Ovary (tissue), 9 donors: ENCODE results near the gene WDR93. TPM values are rescaled to one million over a fixed set of nuclear protein-coding genes. Genes with fewer than 3 reads are reported as not detected.
"Not testable (repeated sequence)": the region's sequence is repeated elsewhere in the genome, so short reads cannot be mapped to it uniquely, and the experiment has no call there.

Experiments used
- DNase-seq, 5 donors: peaks; one replicate each; pipeline ENCODE4 v3.0.0-alpha.2; 2019 to 2020
- H3K27ac ChIP-seq, 2 donors: fragments of 200-600 bp; one replicate each; pipeline versions ENCODE4 v1.5.1 to v1.8.0; 2019 to 2022
- H3K27me3 ChIP-seq: fragments of 200-600 bp; one replicate; pipeline ENCODE4 v1.8.0; 2022
- H3K36me3 ChIP-seq: fragments of 200-600 bp; sonication (generic); one replicate; pipeline ENCODE4 v1.5.1; 2019
- H3K4me1 ChIP-seq: one replicate; pipeline ENCODE4 v1.8.1; 2013; ENCODE audit warnings: mild to moderate bottlenecking, moderate library complexity; ENCODE audit not compliant: insufficient read depth
- H3K4me3 ChIP-seq: fragments of 200-600 bp; sonication (generic); one replicate; pipeline ENCODE4 v1.5.1; 2017
- H3K9me3 ChIP-seq, 2 donors: fragments of 200-600 bp in 1 of 2; sonication (generic) in 1 of 2; one replicate each; pipeline versions ENCODE4 v1.5.1 to v1.8.1; 2013 to 2019; ENCODE audit warnings: mild to moderate bottlenecking in 1 of 2, moderate library complexity in 1 of 2
- EP300 ChIP-seq: sonication (generic); formaldehyde crosslinking; IDR thresholded peaks from one replicate; pipeline ENCODE4 v1.6.1; 2017; ENCODE audit warnings: antibody characterized with exemption
- POLR2A ChIP-seq: fragments of 450-650 bp; IDR thresholded peaks from one replicate; pipeline ENCODE4 v1.6.1; 2017; ENCODE audit warnings: antibody characterized with exemption, mild to moderate bottlenecking, moderate library complexity
- whole genome bisulfite sequencing, 3 donors: extraction: QIAGEN DNeasy Blood & Tissue Kit in 1 of 3; methylation state at CpG; one replicate each; pipeline versions ENCODE4 v1.1.5 to v1.1.7; 2013 to 2017; 5-methylcytosine and 5-hydroxymethylcytosine counted together
- intact Hi-C, 4 donors: fragments of 100-400 bp; cut with DNase I; formaldehyde crosslinking; loops; one replicate each; pipeline versions ENCODE4 v1.11.0 to v1.15.1; 2022 to 2023
- polyA plus RNA-seq, 2 donors: library from polyadenylated mRNA; stranded (reverse); fragments of 200-250 nt in 1 of 2; fragments of 350-450 nt in 1 of 2; fragmentation: Illumina TruSeq in 1 of 2; extraction: RNeasy Lipid Tissue Mini Kit (QIAGEN cat#74804) in 1 of 2; gene quantifications; one replicate each; pipeline ENCODE4 v1.2.3, GENCODE V29; 2013 to 2014
- total RNA-seq, 7 donors: library from RNA; depleted of rRNA in 2 of 7; stranded (reverse); fragments of >200 nt in 2 of 7; fragmentation: NEBNext Ultra II Directional in 3 of 7; extraction: Animal tissue kit (Norgen Biotek cat#: 25700) in 3 of 7; gene quantifications; one replicate each; pipeline versions ENCODE4 v1.1.0 to v1.2.4, GENCODE V29; 2016 to 2023
- TF ChIP-seq, protein P1 (sequence below), 3 donors: fragments of 450-650 bp in 2 of 3; fragments of 200-600 bp in 1 of 3; IDR thresholded peaks; one replicate each; pipeline versions ENCODE4 v1.5.1 to v1.8.0; 2016 to 2022; ENCODE audit warnings: antibody characterized with exemption in 3 of 3, mild to moderate bottlenecking in 1 of 3
- donor health status: DM: no; HTN: no; CAD: no; lungs with moderate emphysema.
- donor health status: DM: no; HTN: no; CAD: no.
- donor health status: Bipolar disorder and iron deficiency.
- donor health status: DM: yes; HTN: yes; CAD: no.
- donor health status: DM: no; HTN: no; CAD: no.
- donor health status: DM: yes; HTN: yes; CAD: no.

WDR93 gene
- total and polyA plus RNA-seq, 9 donors, result 0.23 to 3.2 (median 0.46) TPM; not detected in 1

DNA sequence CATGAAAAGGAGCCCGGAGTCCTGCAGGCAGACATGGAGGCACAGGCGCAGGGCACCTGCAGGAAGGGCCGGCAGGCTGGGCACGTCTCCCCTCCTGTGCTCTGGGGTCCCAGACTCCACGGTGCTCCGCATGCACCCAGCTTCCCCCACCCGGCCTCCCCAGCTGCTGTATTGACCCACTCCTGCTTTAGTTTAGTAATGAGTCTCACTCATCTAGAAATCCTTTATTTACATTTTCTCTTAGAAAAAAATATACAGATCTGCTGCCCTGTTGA is 94.0 kb downstream of the WDR93 start:
- Histone ChIP-seq H3K36me3 (no peaks in the 10 kb centered on the region), H3K27me3 (no peaks in the 10 kb centered on the region), H3K9me3 (no peaks in the 10 kb centered on the region), H3K4me1 (peaks cover 2% of the 10 kb centered on the region), H3K4me3 (no peak overlapping the region), H3K27ac (no peak overlapping the region)
- intact Hi-C loops, result no loop called here
- WGBS, 3 donors, result 88 to 90% (median 90%) methylated on average over 7 of the region's 7 CpGs
- TF ChIP-seq, protein P1, sequence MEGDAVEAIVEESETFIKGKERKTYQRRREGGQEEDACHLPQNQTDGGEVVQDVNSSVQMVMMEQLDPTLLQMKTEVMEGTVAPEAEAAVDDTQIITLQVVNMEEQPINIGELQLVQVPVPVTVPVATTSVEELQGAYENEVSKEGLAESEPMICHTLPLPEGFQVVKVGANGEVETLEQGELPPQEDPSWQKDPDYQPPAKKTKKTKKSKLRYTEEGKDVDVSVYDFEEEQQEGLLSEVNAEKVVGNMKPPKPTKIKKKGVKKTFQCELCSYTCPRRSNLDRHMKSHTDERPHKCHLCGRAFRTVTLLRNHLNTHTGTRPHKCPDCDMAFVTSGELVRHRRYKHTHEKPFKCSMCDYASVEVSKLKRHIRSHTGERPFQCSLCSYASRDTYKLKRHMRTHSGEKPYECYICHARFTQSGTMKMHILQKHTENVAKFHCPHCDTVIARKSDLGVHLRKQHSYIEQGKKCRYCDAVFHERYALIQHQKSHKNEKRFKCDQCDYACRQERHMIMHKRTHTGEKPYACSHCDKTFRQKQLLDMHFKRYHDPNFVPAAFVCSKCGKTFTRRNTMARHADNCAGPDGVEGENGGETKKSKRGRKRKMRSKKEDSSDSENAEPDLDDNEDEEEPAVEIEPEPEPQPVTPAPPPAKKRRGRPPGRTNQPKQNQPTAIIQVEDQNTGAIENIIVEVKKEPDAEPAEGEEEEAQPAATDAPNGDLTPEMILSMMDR (IDR thresholded peaks at IDR 0.05), result no peak
- TF ChIP-seq POLR2A (no peak), EP300 (no peak)
- DNase-seq, result no peak

DNA sequence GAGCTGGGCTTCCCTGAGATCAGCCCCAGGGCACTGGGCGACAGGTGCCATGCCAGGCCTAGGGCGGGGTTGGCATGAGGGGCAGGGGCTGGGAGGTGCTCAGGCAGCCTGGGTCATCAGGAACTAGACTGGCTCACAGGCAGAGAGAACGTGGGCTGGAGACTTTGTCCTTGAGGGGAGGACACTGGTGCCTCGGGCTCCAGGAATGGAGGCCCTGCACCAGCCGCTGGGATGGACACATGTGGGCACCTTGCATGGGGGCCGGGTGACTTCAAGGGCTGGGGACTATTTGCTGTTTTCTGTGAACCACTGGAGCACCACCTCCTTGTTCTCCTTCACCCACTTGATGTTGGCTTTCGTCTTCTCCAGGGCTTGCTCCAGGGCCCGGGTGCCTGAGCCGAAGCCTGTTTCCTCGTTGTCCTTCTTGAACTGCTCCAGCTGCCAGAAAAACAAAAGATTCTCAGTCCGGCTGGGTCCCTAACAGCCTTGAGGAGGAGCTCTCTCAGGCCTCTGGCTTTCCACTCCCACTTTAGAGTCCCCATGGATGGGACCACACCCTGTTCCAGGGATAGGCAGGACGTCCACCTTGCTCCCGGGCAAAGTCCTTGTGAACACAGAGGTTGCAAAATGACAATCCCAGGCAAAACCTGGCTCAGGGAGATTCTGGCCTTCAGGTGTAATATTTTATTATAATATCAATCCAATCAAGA is 94.6 kb downstream of the WDR93 start:
- H3K27ac ChIP-seq, result no peak overlapping the region
- H3K4me3 ChIP-seq, result no peak overlapping the region
- peaks cover 2% of the 10 kb centered on the region for H3K4me1 ChIP-seq
- H3K27me3 ChIP-seq, result no peaks in the 10 kb centered on the region
- TF ChIP-seq EP300, result no peak
- TF ChIP-seq POLR2A, result no peak
- TF ChIP-seq, protein P1 (IDR thresholded peaks at IDR 0.05), result no peak
- H3K9me3 ChIP-seq, result no peaks in the 10 kb centered on the region
- DNase-seq, result no peak
- 65 to 74% (median 70%) methylated on average over 13 of the region's 13 CpGs for WGBS, 3 donors
- intact Hi-C loops, result no loop called here
- H3K36me3 ChIP-seq, result no peaks in the 10 kb centered on the region

DNA sequence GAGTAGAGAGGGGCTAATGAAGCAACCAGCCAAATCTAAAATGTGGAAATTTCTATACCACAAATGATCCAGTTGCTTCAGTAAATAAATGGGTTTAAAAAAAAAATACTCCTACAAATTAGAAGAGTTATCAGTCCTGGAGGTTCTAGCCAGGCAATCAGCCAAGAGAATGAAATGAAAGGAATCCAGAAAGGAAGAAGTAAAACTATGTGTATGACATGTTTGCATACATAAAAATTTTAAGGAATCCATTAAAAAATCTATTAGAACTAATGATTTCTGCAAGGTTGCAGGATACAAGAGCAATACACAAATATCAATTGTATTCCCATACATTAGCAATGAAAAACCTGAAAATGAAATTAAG is 95.1 kb downstream of the WDR93 start:
- H3K36me3 ChIP-seq, result no peaks in the 10 kb centered on the region
- peaks cover 2% of the 10 kb centered on the region for H3K4me1 ChIP-seq
- no peaks in the 10 kb centered on the region for H3K27me3 ChIP-seq
- intact Hi-C loops, result no loop called here
- H3K4me3 ChIP-seq, result no peak overlapping the region
- H3K9me3 ChIP-seq, result no peaks in the 10 kb centered on the region
- no peak for DNase-seq
- TF ChIP-seq, protein P1 (IDR thresholded peaks at IDR 0.05), result no peak
- TF ChIP-seq EP300, result no peak
- no peak for TF ChIP-seq POLR2A
- H3K27ac ChIP-seq, result no peak overlapping the region

DNA sequence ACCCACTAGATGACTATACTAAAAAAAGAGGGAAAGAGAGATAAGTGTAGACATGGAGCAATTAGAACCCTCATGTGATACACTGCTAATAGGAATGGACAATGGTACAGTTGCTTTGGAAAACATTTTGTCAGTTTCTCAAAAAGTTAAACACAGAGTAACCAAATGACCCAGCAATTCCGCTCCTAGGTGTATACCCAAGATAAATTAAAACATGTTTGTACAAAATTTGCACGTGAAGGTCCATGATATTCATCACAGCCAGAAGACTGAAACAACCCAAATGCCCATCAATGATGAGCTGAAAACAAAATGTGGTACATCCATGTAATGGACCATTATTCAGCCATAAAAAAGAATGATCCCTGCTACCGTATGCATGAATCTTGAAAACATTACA is 97.3 kb downstream of the WDR93 start:
- DNase-seq, result no peak
- H3K9me3 ChIP-seq, result no peaks in the 10 kb centered on the region
- no peaks in the 10 kb centered on the region for H3K4me1 ChIP-seq
- intact Hi-C loops, result no loop called here
- 91 to 93% (median 92%) methylated on average over 3 of the region's 3 CpGs for WGBS, 3 donors
- TF ChIP-seq, protein P1 (IDR thresholded peaks at IDR 0.05), result no peak
- TF ChIP-seq EP300 (no peak), POLR2A (no peak)
- no peak overlapping the region for H3K27ac ChIP-seq
- H3K36me3 ChIP-seq, result no peaks in the 10 kb centered on the region
- H3K4me3 ChIP-seq, result no peak overlapping the region
- no peaks in the 10 kb centered on the region for H3K27me3 ChIP-seq

DNA sequence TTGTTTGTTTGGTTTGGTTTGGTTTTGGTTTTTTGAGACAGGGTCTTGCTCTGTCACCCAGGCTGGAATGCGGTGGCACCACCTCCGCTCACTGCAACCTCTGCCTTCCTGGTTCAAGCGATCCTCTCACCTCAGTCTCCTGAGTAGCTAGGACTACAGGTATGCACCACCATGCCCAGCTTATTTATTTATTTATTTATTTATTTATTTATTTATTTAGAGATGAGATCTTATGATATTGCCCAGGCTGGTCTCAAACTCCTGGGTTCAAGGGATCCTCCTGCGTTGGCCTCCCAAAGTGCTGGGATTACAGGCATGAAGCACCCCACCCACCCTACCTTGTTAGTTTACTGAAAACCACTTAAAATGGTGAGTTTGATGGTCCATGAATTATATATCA is 98.0 kb downstream of the WDR93 start:
- H3K4me3 ChIP-seq, H3K9me3 ChIP-seq, H3K27ac ChIP-seq, H3K27me3 ChIP-seq, DNase-seq, intact Hi-C loops, H3K36me3 ChIP-seq, H3K4me1 ChIP-seq: not testable (repeated sequence)
- 98% methylated on average over 4 of the region's 4 CpGs for whole genome bisulfite sequencing, 3 donors
